Measurements from ENCODE around the gene ZNF681.

- TF ChIP-seq SUZ12 (IDR thresholded peaks at IDR 0.05; ENCODE audit: extremely low read depth, insufficient read depth, insufficient read length) = no peak
- no peak for TF ChIP-seq ZNF274 (IDR thresholded peaks at IDR 0.05; ENCODE audit: low read depth, low read length)
- no peak for TF ChIP-seq YY1 (IDR thresholded peaks at IDR 0.05; ENCODE audit: insufficient read depth, insufficient read length)
Observed at GRCh38 chr19:23799321-23799720, 40.6 kb upstream of the ZNF681 start.

Measured in NT2/D1 (cell line).